Measurements from ENCODE around the gene COX5B.
"Not testable (repeated sequence)": the region's sequence is repeated elsewhere in the genome, so short reads cannot be mapped to it uniquely, and the experiment has no call there.

COX5B gene

DNA sequence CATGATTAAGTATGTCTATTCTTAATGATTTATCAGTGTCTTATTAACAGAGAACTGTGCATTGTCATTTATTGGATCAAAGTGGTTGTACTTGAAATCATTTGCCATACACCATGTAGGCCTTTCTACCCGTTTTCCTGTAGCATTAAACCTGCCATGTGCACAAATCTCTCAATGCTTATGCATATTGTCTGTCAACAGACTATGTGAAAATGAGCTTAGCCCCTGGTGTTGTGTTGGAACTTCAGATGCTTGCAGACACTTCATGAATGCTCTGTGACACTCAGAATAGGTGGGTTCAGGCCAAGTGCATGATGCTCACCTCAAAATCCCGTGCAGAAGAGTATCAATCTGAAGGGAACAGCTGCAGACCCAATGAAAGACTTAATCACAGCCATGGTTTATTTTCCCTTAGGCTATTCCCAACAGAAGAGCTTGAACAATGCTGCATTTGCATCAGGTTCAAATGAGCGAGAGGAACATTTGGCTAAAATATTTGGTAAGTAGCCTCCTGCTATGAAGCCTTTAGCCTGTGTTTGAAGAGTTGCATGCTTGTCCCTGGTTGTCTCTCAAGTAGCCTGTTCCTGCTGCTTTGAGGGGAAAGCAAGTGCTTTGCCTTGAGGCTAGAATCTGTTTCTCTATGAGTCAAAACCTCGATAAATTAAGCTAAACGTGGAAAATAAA is 29.7 kb downstream of the COX5B start:
- DNase-seq = no peak

DNA sequence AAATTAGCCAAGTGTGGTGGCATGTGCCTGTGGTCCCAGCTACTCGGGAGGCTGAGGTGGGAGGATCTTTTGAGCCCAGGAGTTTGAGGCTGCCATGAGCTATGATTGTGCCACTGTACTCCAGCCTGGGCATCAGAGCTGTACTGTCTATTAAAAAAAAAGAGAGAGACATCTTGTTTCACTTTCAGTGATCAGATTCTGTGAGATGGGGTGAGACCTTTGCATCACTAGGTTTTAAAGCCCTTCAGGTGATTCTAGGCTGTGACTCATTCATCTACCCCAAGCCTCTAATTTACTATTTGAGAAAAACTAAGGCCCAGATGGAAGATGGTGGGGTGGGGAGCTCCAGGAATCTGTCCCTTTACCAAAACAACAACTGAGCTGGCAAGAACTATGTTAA is 30.8 kb downstream of the COX5B start:
- DNase-seq = no peak

DNA sequence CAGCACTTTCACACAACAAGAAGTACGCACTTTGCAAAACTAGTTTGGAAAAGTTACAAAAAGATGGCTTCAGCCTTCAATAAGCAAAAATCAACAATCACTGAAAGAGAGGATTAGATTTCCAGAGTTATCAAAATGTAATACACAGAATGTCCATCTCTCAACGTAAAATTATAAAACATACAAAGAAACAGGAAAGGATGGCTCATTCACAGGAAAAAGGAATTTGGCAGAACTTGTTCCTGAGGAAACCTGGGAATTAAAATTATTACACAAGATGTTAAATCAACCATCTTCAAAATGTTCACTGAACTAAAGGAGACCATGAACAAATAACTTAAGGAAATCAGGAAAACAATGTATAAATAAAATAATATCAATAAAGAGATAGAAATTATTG is 31.6 kb downstream of the COX5B start:
- no peak for DNase-seq

DNA sequence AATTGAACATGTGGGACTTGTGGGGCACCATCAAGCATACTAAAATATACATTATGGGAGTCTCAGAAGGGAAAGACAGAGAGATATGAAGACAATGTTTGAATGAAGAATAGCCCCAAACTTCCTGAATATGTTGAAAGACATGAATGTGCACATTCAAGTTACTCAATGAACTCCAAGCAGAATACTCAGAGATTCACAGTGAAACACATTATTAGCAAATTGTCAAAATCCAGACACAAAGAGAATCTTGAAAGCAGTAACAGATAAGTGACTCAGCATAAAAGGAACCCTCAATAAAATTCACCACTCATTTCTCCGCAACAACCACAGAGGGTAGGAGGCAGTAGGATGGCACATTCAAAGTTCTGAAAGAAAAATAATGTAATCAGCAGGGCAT is 32.4 kb downstream of the COX5B start:
- no peak for DNase-seq

DNA sequence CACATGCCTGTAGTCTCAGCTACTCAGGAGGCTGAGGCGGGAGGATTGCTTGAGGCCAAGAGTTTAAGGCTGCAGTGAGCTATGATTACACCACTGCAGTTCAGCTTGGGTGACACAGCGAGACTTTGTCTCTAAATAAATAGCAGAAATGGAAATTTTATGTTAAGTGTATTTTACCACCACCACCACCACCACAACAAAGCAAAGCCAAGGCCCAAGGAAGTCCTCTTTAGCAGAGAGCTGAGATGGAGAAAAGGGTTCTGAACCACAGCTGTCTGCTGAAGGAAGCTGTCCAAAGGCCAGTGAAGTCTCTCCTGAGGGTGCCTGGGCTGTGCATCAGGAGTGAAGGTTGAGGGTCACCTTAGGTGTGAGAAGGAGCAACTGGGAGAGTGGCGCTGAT is 41.4 kb downstream of the COX5B start:
- DNase-seq = not testable (repeated sequence)

DNA sequence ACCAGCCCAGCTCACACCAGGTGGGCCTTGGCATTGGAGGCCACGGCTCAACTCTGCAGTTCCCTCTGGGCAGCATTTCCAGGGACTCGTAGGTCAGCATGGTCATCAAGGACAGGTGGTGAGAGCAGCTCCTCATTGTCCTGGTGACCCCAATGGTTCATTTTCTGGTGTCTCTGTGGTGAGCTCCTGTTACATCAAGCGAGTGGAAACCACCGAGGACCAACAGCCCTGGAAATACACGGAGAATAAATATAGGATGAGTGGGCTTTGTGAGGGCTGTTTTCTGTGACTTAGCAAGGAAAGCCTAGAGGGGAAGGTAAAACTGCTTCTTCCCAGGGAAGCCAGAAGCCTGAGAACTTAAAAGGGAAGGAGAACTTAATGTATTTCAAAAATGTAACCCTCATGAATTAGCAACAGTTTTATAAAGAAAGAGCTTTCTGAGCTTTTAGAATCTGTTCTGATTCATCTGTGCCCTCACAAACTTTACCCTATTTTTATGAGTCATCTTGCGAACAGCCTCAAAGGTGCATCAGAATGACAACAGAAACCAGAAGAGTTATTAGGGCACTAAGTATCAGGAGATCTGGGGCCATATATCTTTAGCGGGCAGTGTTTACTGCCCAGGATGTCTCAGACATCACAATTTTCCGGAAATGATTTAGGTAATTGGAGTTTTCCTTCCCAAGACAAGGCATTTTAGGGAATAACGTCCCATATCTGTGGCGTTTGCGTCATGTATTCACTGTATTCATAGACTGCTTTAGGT is 42.4 kb downstream of the COX5B start:
- DNase-seq = no peak

DNA sequence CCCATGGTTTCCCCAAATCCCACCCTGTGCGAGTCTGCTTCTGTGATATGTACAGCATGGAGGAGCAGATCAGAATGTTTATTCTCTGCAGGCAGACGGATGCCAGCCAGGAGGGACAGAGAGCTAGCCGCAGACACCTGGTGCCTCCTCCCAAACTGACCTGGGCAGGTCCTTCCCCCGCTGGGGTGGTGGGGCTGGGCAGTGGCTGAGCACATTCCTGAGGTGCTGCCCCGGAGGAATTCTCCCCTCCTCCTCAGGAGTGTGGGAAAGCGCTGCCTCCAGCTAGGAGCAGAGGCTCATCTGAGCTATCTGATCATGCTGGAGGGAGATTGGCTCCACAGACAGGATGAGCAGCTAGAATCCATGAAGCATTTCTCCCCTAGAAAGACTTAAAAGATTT is 45.3 kb downstream of the COX5B start:
- DNase-seq = no peak

DNA sequence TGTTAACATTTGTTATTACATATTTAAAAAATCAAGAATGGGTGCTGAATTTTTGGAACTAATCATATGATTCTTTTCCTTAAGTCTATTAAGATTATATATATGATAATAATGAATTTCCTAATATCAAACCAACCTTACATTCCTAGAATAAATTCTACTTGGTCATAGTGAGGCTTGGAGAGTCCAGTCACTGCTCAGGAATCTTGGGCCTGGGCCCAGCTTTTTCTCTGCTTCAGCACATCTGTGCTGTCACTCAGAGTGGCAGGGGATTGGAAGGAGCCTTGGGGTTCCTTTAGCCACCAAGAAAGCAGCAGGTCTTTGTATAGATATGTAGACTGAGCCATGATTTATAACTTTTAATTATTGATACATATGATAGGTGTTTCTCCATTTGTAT is 47.6 kb downstream of the COX5B start:
- no peak for DNase-seq

DNA sequence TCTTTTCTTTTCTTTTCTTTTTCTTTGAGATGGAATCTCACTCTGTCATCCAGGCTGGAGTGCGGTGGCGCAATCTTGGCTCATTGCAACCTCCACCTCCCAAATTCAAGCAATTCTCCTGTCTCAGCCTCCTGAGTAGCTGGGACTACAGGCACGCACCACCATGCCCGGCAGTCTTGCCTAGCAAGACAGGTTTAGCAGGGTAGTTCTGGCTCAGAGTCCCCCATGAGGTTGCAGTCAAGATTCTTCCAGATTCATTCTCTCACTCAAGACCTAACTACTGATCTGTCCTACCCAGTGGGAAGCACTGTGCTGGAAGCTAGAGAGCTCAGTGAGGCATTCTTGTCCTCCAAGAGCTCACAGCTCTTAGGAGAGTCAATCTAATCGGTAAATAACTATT is 49.9 kb downstream of the COX5B start:
- DNase-seq = no peak

DNA sequence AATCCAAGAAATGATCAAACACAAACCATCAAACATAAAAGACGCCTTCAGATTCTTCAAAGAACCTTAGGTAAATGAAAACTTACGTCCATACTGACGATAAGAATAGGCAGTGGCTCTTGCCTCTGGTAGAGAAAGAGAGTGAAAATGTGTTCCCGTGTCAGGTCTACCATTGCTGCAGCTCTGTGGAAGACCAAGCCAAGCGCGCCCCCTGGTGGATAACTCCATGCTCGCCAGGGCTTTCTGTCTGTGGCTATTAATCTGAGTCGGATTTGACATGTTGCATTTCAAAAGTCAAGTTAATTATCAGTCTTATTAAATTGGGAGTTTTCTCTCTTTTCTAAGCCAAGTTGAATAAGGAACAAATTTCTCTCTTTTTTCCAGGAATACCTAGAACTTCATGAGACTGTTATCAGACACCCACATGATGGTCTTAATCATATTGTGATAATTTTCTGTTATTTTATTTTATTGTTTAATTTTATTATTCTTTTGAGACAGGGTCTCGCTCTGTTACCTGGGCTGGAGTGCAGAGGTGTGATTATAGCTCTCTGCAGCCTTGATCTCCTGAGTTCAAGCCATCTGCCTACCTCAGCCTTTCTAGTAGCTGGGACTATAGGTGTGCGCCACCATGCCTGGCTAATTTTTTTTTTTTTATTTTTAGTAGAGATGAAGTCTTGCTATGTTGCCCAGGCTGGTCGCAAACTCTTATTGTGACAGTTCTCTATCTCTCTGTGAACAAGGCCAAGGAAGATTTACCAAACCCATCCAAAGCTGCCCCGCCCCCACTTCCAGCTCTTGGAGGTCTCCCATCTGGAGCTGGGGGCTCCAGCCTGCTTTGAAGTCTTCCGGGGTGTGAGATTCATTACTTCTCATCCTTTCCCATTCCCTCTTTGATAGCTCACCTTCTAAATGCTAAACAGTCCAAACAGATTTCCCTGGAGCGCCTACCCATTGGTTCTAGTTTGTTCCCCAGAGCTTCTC is 51.7 kb downstream of the COX5B start:
- peak; percentile 66 for DNase-seq

Data from fibroblast of skin of right quadriceps (primary cell).